ENCODE data around the gene SNRPD1. TPM values are rescaled to one million over a fixed set of nuclear protein-coding genes. Genes with fewer than 3 reads are reported as not detected.
"Not testable (repeated sequence)": the region's sequence is repeated elsewhere in the genome, so short reads cannot be mapped to it uniquely, and the experiment has no call there.

SNRPD1 gene
- total RNA-seq, 4 donors from 2014 or later: 1.7 to 8.4 (median 5.3) TPM

GRCh38 chr18:21634588-21635199 lies 22.6 kb downstream of the SNRPD1 start:
- intact Hi-C loops (cut with DNase I; ENCODE audit: low total_unique reads): no loop called here
- no peak overlapping the region for H3K4me3 ChIP-seq (ENCODE audit: low read depth, poor library complexity, severe bottlenecking)
- TF ChIP-seq CTCF (IDR thresholded peaks at IDR 0.05) (no peak), POLR2A (IDR thresholded peaks at IDR 0.05) (no peak)
- DNase-seq (ENCODE audit: low spot score in 2 of 2): no peak
- WGBS, 2 donors: 88% methylated on average over 4 of the region's 4 CpGs

DNA sequence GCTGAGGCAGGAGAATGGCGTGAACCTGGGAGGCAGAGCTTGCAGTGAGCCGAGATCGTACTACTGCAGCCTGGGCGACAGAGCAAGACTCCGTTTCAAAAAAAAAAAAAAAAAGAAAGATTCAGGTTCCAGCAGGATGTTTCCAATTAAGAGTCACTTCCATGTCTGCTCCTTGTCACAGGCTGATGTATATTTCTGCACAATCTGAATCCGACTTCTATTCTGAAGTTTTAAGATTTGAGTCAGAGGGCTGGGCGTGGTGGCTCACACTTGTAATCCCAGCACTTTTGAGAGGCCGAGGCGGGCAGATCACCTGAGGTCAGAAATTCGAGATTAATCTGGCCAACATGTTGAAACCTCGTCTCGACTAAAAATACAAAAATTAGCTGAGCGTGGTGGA lies 24.7 kb downstream of the SNRPD1 start:
- TF ChIP-seq POLR2A (IDR thresholded peaks at IDR 0.05) (no peak), CTCF (IDR thresholded peaks at IDR 0.05) (no peak)
- WGBS, 2 donors: 79 to 84% methylated on average over 13 of the region's 13 CpGs
- no peak overlapping the region for H3K4me3 ChIP-seq (ENCODE audit: low read depth, poor library complexity, severe bottlenecking)
- no peak for DNase-seq (ENCODE audit: low spot score in 2 of 2)
- intact Hi-C loops (cut with DNase I; ENCODE audit: low total_unique reads): no loop called here

GRCh38 chr18:21638822-21639221 lies 26.7 kb downstream of the SNRPD1 start:
- 82 to 89% methylated on average over 3 of the region's 3 CpGs for WGBS, 2 donors
- TF ChIP-seq POLR2A (IDR thresholded peaks at IDR 0.05) (no peak), CTCF (IDR thresholded peaks at IDR 0.05) (no peak)

GRCh38 chr18:21640375-21640774 lies 28.3 kb downstream of the SNRPD1 start:
- DNase-seq (ENCODE audit: low spot score in 2 of 2); intact Hi-C loops (cut with DNase I; ENCODE audit: low total_unique reads); H3K4me3 ChIP-seq (ENCODE audit: low read depth, poor library complexity, severe bottlenecking): not testable (repeated sequence)
- WGBS, 2 donors: 97 to 98% methylated on average over 5 of the region's 5 CpGs

More at GRCh38 chr18:21638822-21639221, 26.7 kb downstream of the SNRPD1 start:
- H3K4me3 ChIP-seq (ENCODE audit: low read depth, poor library complexity, severe bottlenecking): no peak overlapping the region
- DNase-seq (ENCODE audit: low spot score in 2 of 2): no peak
- intact Hi-C loops (cut with DNase I; ENCODE audit: low total_unique reads): no loop called here

GRCh38 chr18:21650311-21650710 lies 38.2 kb downstream of the SNRPD1 start:
- intact Hi-C loops (cut with DNase I; ENCODE audit: low total_unique reads): no loop called here
- 86 to 91% methylated on average over 1 of the region's 1 CpG for WGBS, 2 donors

GRCh38 chr18:21652073-21652472 lies 40.0 kb downstream of the SNRPD1 start:
- 95% methylated on average over 4 of the region's 4 CpGs for WGBS, 2 donors

More at GRCh38 chr18:21650311-21650710, 38.2 kb downstream of the SNRPD1 start:
- H3K4me3 ChIP-seq (ENCODE audit: low read depth, poor library complexity, severe bottlenecking): no peak overlapping the region
- no peak for DNase-seq (ENCODE audit: low spot score in 2 of 2)
- TF ChIP-seq POLR2A (IDR thresholded peaks at IDR 0.05) (no peak), CTCF (IDR thresholded peaks at IDR 0.05) (no peak)

More at GRCh38 chr18:21652073-21652472, 40.0 kb downstream of the SNRPD1 start:
- no peak for DNase-seq (ENCODE audit: low spot score in 2 of 2)
- intact Hi-C loops (cut with DNase I; ENCODE audit: low total_unique reads): no loop called here
- TF ChIP-seq POLR2A (IDR thresholded peaks at IDR 0.05) (no peak), CTCF (IDR thresholded peaks at IDR 0.05) (no peak)
- no peak overlapping the region for H3K4me3 ChIP-seq (ENCODE audit: low read depth, poor library complexity, severe bottlenecking)
